ENCODE results near the gene ARMCX1. TPM values are rescaled to one million over a fixed set of nuclear protein-coding genes. Genes with fewer than 3 reads are reported as not detected.

ARMCX1 gene
- total RNA-seq, 1 experiment from 2014 or later, result not detected

- Mint-ChIP-seq H3K27me3 (ENCODE audit: insufficient read depth, unreplicated experiment) (no peaks in the 10 kb centered on the region), H3K4me1 (ENCODE audit: low read depth, unreplicated experiment) (no peaks in the 10 kb centered on the region), H3K4me3 (ENCODE audit: unreplicated experiment) (no peak overlapping the region), H3K9me3 (ENCODE audit: unreplicated experiment) (no peaks in the 10 kb centered on the region), H3K36me3 (ENCODE audit: insufficient read depth, unreplicated experiment) (no peaks in the 10 kb centered on the region), H3K27ac (ENCODE audit: unreplicated experiment) (no peak overlapping the region)
- no peak for DNase-seq
- ChIA-PET POLR2A (no interaction called here), CTCF (no interaction called here)
- intact Hi-C loops (cut with micrococcal nuclease; ENCODE audit: unreplicated experiment), result no loop called here
- TF ChIP-seq, protein P1, sequence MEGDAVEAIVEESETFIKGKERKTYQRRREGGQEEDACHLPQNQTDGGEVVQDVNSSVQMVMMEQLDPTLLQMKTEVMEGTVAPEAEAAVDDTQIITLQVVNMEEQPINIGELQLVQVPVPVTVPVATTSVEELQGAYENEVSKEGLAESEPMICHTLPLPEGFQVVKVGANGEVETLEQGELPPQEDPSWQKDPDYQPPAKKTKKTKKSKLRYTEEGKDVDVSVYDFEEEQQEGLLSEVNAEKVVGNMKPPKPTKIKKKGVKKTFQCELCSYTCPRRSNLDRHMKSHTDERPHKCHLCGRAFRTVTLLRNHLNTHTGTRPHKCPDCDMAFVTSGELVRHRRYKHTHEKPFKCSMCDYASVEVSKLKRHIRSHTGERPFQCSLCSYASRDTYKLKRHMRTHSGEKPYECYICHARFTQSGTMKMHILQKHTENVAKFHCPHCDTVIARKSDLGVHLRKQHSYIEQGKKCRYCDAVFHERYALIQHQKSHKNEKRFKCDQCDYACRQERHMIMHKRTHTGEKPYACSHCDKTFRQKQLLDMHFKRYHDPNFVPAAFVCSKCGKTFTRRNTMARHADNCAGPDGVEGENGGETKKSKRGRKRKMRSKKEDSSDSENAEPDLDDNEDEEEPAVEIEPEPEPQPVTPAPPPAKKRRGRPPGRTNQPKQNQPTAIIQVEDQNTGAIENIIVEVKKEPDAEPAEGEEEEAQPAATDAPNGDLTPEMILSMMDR (IDR thresholded peaks at IDR 0.05; ENCODE audit: insufficient read depth in 1 of 2, low read depth in 1 of 2, low read length in 1 of 2, severe bottlenecking in 1 of 2, unreplicated experiment in 1 of 2), result no peak
- Histone ChIP-seq H3K9me3 (no peaks in the 10 kb centered on the region), H3K4me1 (no peaks in the 10 kb centered on the region), H3K36me3 (ENCODE audit: control insufficient read depth, insufficient read depth, low read length) (no peaks in the 10 kb centered on the region), H3K4me3 (ENCODE audit: low read depth, low read length) (no peak overlapping the region), H3K27me3 (replicated peaks; ENCODE audit: control insufficient read depth, insufficient read depth, low read length) (no peaks in the 10 kb centered on the region)
- BruUV-seq (replicated peaks), result no TSS peak
Observed at GRCh38 chrX:101551380-101551767, 1.0 kb downstream of the ARMCX1 start.

DNA sequence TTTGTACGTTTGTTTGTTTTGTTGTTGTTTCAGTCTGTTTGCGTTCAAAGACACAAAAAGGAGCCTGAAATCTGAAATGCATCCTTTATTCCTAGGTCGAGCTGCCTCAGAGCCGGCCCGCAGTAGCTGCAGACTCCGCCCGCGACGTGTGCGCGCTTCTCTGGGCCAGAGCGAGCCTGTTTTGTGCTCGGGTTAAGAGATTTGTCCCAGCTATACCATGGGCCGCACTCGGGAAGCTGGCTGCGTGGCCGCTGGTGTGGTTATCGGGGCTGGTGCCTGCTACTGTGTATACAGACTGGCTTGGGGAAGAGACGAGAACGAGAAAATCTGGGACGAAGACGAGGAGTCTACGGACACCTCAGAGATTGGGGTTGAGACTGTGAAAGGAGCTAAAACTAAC lies 2.4 kb downstream of the ARMCX1 start:
- intact Hi-C loops (cut with micrococcal nuclease; ENCODE audit: unreplicated experiment), result no loop called here
- DNase-seq, result no peak
- no peaks in the 10 kb centered on the region for H3K27me3 ChIP-seq (replicated peaks; ENCODE audit: control insufficient read depth, insufficient read depth, low read length)
- Mint-ChIP-seq H3K27ac (ENCODE audit: unreplicated experiment) (no peak overlapping the region), H3K9me3 (ENCODE audit: unreplicated experiment) (no peaks in the 10 kb centered on the region), H3K4me3 (ENCODE audit: unreplicated experiment) (no peak overlapping the region), H3K4me1 (ENCODE audit: low read depth, unreplicated experiment) (no peaks in the 10 kb centered on the region), H3K27me3 (ENCODE audit: insufficient read depth, unreplicated experiment) (no peaks in the 10 kb centered on the region), H3K36me3 (ENCODE audit: insufficient read depth, unreplicated experiment) (no peaks in the 10 kb centered on the region)
- H3K9me3 ChIP-seq, result no peaks in the 10 kb centered on the region
- CTCF ChIA-PET, result no interaction called here
- TF ChIP-seq, protein P1 (IDR thresholded peaks at IDR 0.05; ENCODE audit: insufficient read depth in 1 of 2, low read depth in 1 of 2, low read length in 1 of 2, severe bottlenecking in 1 of 2, unreplicated experiment in 1 of 2), result no peak
- POLR2A ChIA-PET, result no interaction called here
- no peaks in the 10 kb centered on the region for H3K36me3 ChIP-seq (ENCODE audit: control insufficient read depth, insufficient read depth, low read length)
- no peaks in the 10 kb centered on the region for H3K4me1 ChIP-seq
- no TSS peak for BruUV-seq (replicated peaks)
- H3K4me3 ChIP-seq (ENCODE audit: low read depth, low read length), result no peak overlapping the region

- no peaks in the 10 kb centered on the region for H3K36me3 ChIP-seq (ENCODE audit: control insufficient read depth, insufficient read depth, low read length)
Observed at GRCh38 chrX:101564651-101565050, 14.3 kb downstream of the ARMCX1 start.

More at GRCh38 chrX:101564651-101565050, 14.3 kb downstream of the ARMCX1 start:
- no TSS peak for BruUV-seq (replicated peaks)
- POLR2A ChIA-PET, result no interaction called here
- CTCF ChIA-PET, result no interaction called here
- intact Hi-C loops (cut with micrococcal nuclease; ENCODE audit: unreplicated experiment), result no loop called here
- peaks cover 3% of the 10 kb centered on the region for H3K27me3 Mint-ChIP-seq (ENCODE audit: insufficient read depth, unreplicated experiment)
- H3K4me3 Mint-ChIP-seq (ENCODE audit: unreplicated experiment), result no peak overlapping the region
- TF ChIP-seq, protein P1 (IDR thresholded peaks at IDR 0.05; ENCODE audit: insufficient read depth in 1 of 2, low read depth in 1 of 2, low read length in 1 of 2, severe bottlenecking in 1 of 2, unreplicated experiment in 1 of 2), result no peak
- H3K27ac Mint-ChIP-seq (ENCODE audit: unreplicated experiment), result no peak overlapping the region
- no peaks in the 10 kb centered on the region for H3K36me3 Mint-ChIP-seq (ENCODE audit: insufficient read depth, unreplicated experiment)
- H3K9me3 Mint-ChIP-seq (ENCODE audit: unreplicated experiment), result no peaks in the 10 kb centered on the region
- DNase-seq, result no peak
- Histone ChIP-seq H3K4me1 (no peaks in the 10 kb centered on the region), H3K27me3 (replicated peaks; ENCODE audit: control insufficient read depth, insufficient read depth, low read length) (no peaks in the 10 kb centered on the region), H3K4me3 (ENCODE audit: low read depth, low read length) (no peak overlapping the region), H3K9me3 (no peaks in the 10 kb centered on the region)
- H3K4me1 Mint-ChIP-seq (ENCODE audit: low read depth, unreplicated experiment), result peaks cover 10% of the 10 kb centered on the region

Measured in Caco-2 (cell line).